Lower leg skin (tissue), 4 donors: ENCODE measurements around the gene CCDC70. TPM values are rescaled to one million over a fixed set of nuclear protein-coding genes. Genes with fewer than 3 reads are reported as not detected.

Source experiments
- DNase-seq, 2 donors: peaks; one replicate each; pipeline ENCODE4 v3.0.0-alpha.2; 2019; ENCODE audit warnings: low spot score in 2 of 2
- H3K4me3 ChIP-seq: fragments of 200-600 bp; sonication (generic); 2 replicates; pipeline ENCODE4 v1.5.1; 2017; ENCODE audit warnings: mild to moderate bottlenecking, low read depth; ENCODE audit not compliant: poor library complexity, severe bottlenecking
- CTCF ChIP-seq, 3 donors: fragments of 450-650 bp; IDR thresholded peaks; one replicate each; pipeline ENCODE4 v1.5.1; 2016; ENCODE audit warnings: antibody characterized with exemption in 3 of 3, mild to moderate bottlenecking in 3 of 3, moderate library complexity in 2 of 3
- POLR2A ChIP-seq, 2 donors: fragments of 450-650 bp; IDR thresholded peaks; one replicate each; pipeline ENCODE4 v1.6.1; 2016 to 2017; ENCODE audit warnings: antibody characterized with exemption in 2 of 2, mild to moderate bottlenecking in 1 of 2, moderate library complexity in 1 of 2
- WGBS, 2 donors: methylation state at CpG; one replicate each; pipeline ENCODE4 v1.1.5; 2018; 5-methylcytosine and 5-hydroxymethylcytosine counted together
- intact Hi-C: fragments of 100-400 bp; cut with DNase I; formaldehyde crosslinking; loops from one replicate; pipeline ENCODE4 v1.15.0; 2023; ENCODE audit warnings: low total_unique reads
- total RNA-seq, 4 donors: library from RNA; depleted of rRNA; stranded (reverse); fragments of >200 nt; gene quantifications; one replicate each; pipeline ENCODE4 v1.1.0, GENCODE V29; 2016

CCDC70 gene
- total RNA-seq, 4 donors from 2014 or later = not detected

GRCh38 chr13:51825681-51826254, 36.0 kb upstream of the CCDC70 start:
- TF ChIP-seq CTCF (IDR thresholded peaks at IDR 0.05) (no peak), POLR2A (IDR thresholded peaks at IDR 0.05) (no peak)
- 82 to 84% methylated on average over 10 of the region's 10 CpGs for WGBS, 2 donors
- no peak for DNase-seq
- intact Hi-C loops = no loop called here
- H3K4me3 ChIP-seq = no peak overlapping the region

- no peak overlapping the region for H3K4me3 ChIP-seq
- intact Hi-C loops = no loop called here
- DNase-seq = no peak
- no peak for TF ChIP-seq POLR2A (IDR thresholded peaks at IDR 0.05)
- no peak for TF ChIP-seq CTCF (IDR thresholded peaks at IDR 0.05)
- 17 to 20% methylated on average over 7 of the region's 7 CpGs for WGBS, 2 donors
These were observed 35.2 kb upstream of the CCDC70 start for GRCh38 chr13:51826606-51827005.

GRCh38 chr13:51827254-51827653, 34.5 kb upstream of the CCDC70 start:
- no peak for DNase-seq
- intact Hi-C loops = no loop called here
- WGBS, 2 donors = 44 to 61% methylated on average over 4 of the region's 4 CpGs
- no peak overlapping the region for H3K4me3 ChIP-seq
- no peak for TF ChIP-seq CTCF (IDR thresholded peaks at IDR 0.05)
- TF ChIP-seq POLR2A (IDR thresholded peaks at IDR 0.05) = no peak

- no peak overlapping the region for H3K4me3 ChIP-seq
- intact Hi-C loops = no loop called here
- WGBS, 2 donors = 92% methylated on average over 8 of the region's 8 CpGs
- TF ChIP-seq POLR2A (IDR thresholded peaks at IDR 0.05) = no peak
- TF ChIP-seq CTCF (IDR thresholded peaks at IDR 0.05) = no peak
- DNase-seq = no peak
These were observed 32.8 kb upstream of the CCDC70 start for GRCh38 chr13:51828730-51829567.

- no peak overlapping the region for H3K4me3 ChIP-seq
- no peak for DNase-seq
- intact Hi-C loops = no loop called here
- WGBS, 2 donors = 98% methylated on average over 2 of the region's 2 CpGs
- TF ChIP-seq POLR2A (IDR thresholded peaks at IDR 0.05) (no peak), CTCF (IDR thresholded peaks at IDR 0.05) (no peak)
These were observed 32.2 kb upstream of the CCDC70 start for GRCh38 chr13:51829568-51829899.
